Osteoblast (primary cell): Measurements from ENCODE around the gene RGCC. TPM values are rescaled to one million over a fixed set of nuclear protein-coding genes. Genes with fewer than 3 reads are reported as not detected.

Experiments
- DNase-seq: peaks from one replicate; pipeline ENCODE4 v3.0.0; 2011; ENCODE audit warnings: low spot score, mixed read lengths; ENCODE audit not compliant: insufficient read length; ENCODE audit errors: missing footprints
- H2AFZ ChIP-seq: 2 replicates; pipeline ENCODE4 v1.6.0; 2011; ENCODE audit warnings: mild to moderate bottlenecking, low read length
- H3K27ac ChIP-seq: 2 replicates; pipeline ENCODE4 v1.5.1; 2011; ENCODE audit warnings: mild to moderate bottlenecking, low read depth, low read length, moderate library complexity
- H3K27me3 ChIP-seq: 2 replicates; pipeline ENCODE4 v1.6.0; 2012; ENCODE audit warnings: mild to moderate bottlenecking, control low read depth, inconsistent platforms, low read length, moderate library complexity; ENCODE audit not compliant: insufficient read depth
- H3K36me3 ChIP-seq: 2 replicates; pipeline ENCODE4 v1.5.1; 2011; ENCODE audit warnings: mild to moderate bottlenecking, low read length, control low read depth, moderate library complexity; ENCODE audit not compliant: insufficient read depth
- H3K4me1 ChIP-seq: 2 replicates; pipeline ENCODE4 v1.5.1; 2011; ENCODE audit warnings: mild to moderate bottlenecking, low read length, control low read depth, moderate library complexity; ENCODE audit not compliant: insufficient read depth
- H3K4me2 ChIP-seq: 2 replicates; pipeline ENCODE4 v1.6.0; 2011; ENCODE audit warnings: mild to moderate bottlenecking, low read length; ENCODE audit not compliant: insufficient read depth
- H3K4me3 ChIP-seq: fragments of 200-600 bp; sonication (generic); 3 replicates; pipeline ENCODE4 v1.5.1; 2012; ENCODE audit warnings: mild to moderate bottlenecking, low read length, inconsistent platforms; ENCODE audit not compliant: insufficient read depth
- H3K79me2 ChIP-seq: 2 replicates; pipeline ENCODE4 v1.6.0; 2012; ENCODE audit warnings: mild to moderate bottlenecking, low read length, control low read depth, inconsistent platforms; ENCODE audit not compliant: insufficient read depth
- H3K9me3 ChIP-seq: 2 replicates; pipeline ENCODE4 v1.5.1; 2011; ENCODE audit warnings: low read depth, low read length, control low read depth
- H4K20me1 ChIP-seq: 2 replicates; pipeline ENCODE4 v1.6.0; 2012; ENCODE audit warnings: mild to moderate bottlenecking, low read length, control low read depth; ENCODE audit not compliant: insufficient read depth
- CTCF ChIP-seq: IDR thresholded peaks from 2 replicates; pipeline ENCODE4 v1.5.1; 2011; ENCODE audit warnings: mild to moderate bottlenecking, low read depth, low read length, moderate library complexity; ENCODE audit errors: extremely low read depth
- total RNA-seq: library from RNA; depleted of rRNA; stranded (reverse); fragments of >200 nt; gene quantifications from 2 replicates; pipeline ENCODE4 v1.2.3, GENCODE V29; 2012

Gene RGCC
- total RNA-seq, 1 donor = 2.2 TPM

GRCh38 chr13:41465898-41466320 is 8.6 kb downstream of the RGCC start:
- Histone ChIP-seq H4K20me1 (no peaks in the 10 kb centered on the region), H3K4me3 (no peak overlapping the region), H3K4me1 (peaks cover 9% of the 10 kb centered on the region), H3K36me3 (no peaks in the 10 kb centered on the region), H3K27me3 (no peaks in the 10 kb centered on the region), H3K79me2 (no peaks in the 10 kb centered on the region), H3K4me2 (no peak overlapping the region), H3K27ac (no peak overlapping the region), H2AFZ (no peak overlapping the region), H3K9me3 (no peaks in the 10 kb centered on the region)
- DNase-seq = no peak
- no peak for TF ChIP-seq CTCF

DNA sequence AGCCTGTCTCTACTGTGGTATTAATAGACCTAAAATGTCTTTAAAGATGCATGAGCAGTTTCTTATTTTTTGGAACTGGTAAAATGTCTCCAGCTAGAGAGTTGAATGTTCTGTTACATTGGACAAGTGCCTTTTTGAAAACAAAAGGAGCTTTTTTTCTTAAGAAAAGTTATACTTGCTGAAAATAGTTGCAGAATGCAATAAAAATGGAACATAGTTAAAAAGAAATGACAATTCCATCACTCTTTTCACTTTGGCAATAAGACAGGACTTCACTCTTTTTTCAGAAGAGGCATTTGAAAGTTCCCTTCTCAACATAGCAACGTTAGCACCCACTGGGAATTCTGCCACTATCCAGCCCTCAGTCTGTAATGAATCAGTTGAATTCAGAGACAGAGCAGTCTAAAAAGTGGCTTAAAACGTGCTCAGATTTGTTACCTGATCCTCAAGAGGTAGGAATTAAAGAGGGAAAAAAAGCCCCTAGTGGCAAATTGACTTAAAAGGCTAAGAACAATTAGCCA is 10.1 kb downstream of the RGCC start:
- Histone ChIP-seq H3K27ac (no peak overlapping the region), H3K4me3 (no peak overlapping the region), H3K4me2 (no peak overlapping the region), H4K20me1 (no peaks in the 10 kb centered on the region), H3K9me3 (no peaks in the 10 kb centered on the region), H3K4me1 (peaks cover 9% of the 10 kb centered on the region), H3K36me3 (no peaks in the 10 kb centered on the region), H3K79me2 (no peaks in the 10 kb centered on the region), H2AFZ (no peak overlapping the region), H3K27me3 (no peaks in the 10 kb centered on the region)
- TF ChIP-seq CTCF = no peak
- DNase-seq = no peak

DNA sequence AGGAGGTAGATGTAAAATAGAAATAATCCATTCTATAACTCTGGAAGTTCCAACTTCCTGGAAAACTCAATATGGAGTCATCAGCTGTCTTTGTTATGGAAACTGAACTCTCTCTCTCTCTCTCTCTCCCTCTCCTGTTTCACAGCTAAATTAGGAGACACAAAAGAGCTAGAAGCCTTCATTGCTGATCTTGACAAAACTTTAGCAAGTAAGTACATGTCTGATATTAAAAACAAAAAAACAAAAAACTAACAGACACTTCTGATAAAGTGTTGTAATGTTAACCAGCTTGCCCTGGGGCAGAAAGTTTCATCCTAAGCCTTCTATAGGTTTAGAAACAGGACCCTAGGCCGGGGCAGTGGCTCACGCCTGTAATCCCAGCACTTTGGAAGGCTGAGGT is 11.3 kb downstream of the RGCC start:
- Histone ChIP-seq H3K9me3 (no peaks in the 10 kb centered on the region), H3K27ac (no peak overlapping the region), H3K4me2 (no peak overlapping the region), H4K20me1 (no peaks in the 10 kb centered on the region), H3K79me2 (no peaks in the 10 kb centered on the region), H2AFZ (no peak overlapping the region), H3K4me3 (no peak overlapping the region), H3K27me3 (no peaks in the 10 kb centered on the region), H3K4me1 (peaks cover 9% of the 10 kb centered on the region), H3K36me3 (no peaks in the 10 kb centered on the region)
- no peak for TF ChIP-seq CTCF
- no peak for DNase-seq

- H3K4me1 ChIP-seq = peaks cover 5% of the 10 kb centered on the region
- no peak overlapping the region for H2AFZ ChIP-seq
- no peaks in the 10 kb centered on the region for H3K36me3 ChIP-seq
- no peaks in the 10 kb centered on the region for H3K9me3 ChIP-seq
- no peaks in the 10 kb centered on the region for H3K79me2 ChIP-seq
- no peaks in the 10 kb centered on the region for H3K27me3 ChIP-seq
- no peak for DNase-seq
- no peak overlapping the region for H3K4me3 ChIP-seq
- no peak for TF ChIP-seq CTCF
- no peak overlapping the region for H3K27ac ChIP-seq
- no peak overlapping the region for H3K4me2 ChIP-seq
- H4K20me1 ChIP-seq = no peaks in the 10 kb centered on the region
These were observed 12.8 kb downstream of the RGCC start for GRCh38 chr13:41470196-41470595.
